Liver (tissue), 9 donors: Measurements from ENCODE around the gene TPCN1. TPM values are rescaled to one million over a fixed set of nuclear protein-coding genes. Genes with fewer than 3 reads are reported as not detected.

ENCODE experiments used
- DNase-seq: peaks from one replicate; pipeline ENCODE4 v3.0.0-alpha.2; 2017; ENCODE audit warnings: low spot score
- H3K27ac ChIP-seq, 2 donors: one replicate each; pipeline ENCODE4 v1.7.0; 2013; ENCODE audit warnings: inconsistent platforms in 2 of 2, low read length in 2 of 2, control low read depth in 1 of 2, low read depth in 1 of 2, mild to moderate bottlenecking in 1 of 2
- H3K27me3 ChIP-seq, 4 donors: one replicate each; pipeline versions ENCODE4 v1.6.1 to v1.7.0; 2013; ENCODE audit warnings: low read length in 3 of 4, inconsistent platforms in 1 of 4, mild to moderate bottlenecking in 1 of 4, moderate library complexity in 1 of 4; ENCODE audit not compliant: control insufficient read depth in 4 of 4, insufficient read depth in 4 of 4
- H3K36me3 ChIP-seq, 4 donors: one replicate each; pipeline versions ENCODE4 v1.6.1 to v1.7.0; 2013; ENCODE audit warnings: low read length in 3 of 4, mild to moderate bottlenecking in 3 of 4, low read depth in 1 of 4, moderate library complexity in 1 of 4; ENCODE audit not compliant: control insufficient read depth in 4 of 4, insufficient read depth in 3 of 4
- H3K4me1 ChIP-seq, 4 donors: one replicate each; pipeline versions ENCODE4 v1.6.1 to v1.7.0; 2013; ENCODE audit warnings: low read length in 3 of 4, mild to moderate bottlenecking in 3 of 4, moderate library complexity in 1 of 4; ENCODE audit not compliant: control insufficient read depth in 4 of 4, insufficient read depth in 4 of 4
- H3K4me3 ChIP-seq, 3 donors: one replicate each; pipeline versions ENCODE4 v1.6.1 to v1.7.0; 2013; ENCODE audit warnings: low read length in 3 of 3, control low read depth in 1 of 3, low read depth in 1 of 3, mild to moderate bottlenecking in 1 of 3
- H3K9ac ChIP-seq, 2 donors: one replicate each; pipeline ENCODE4 v1.7.0; 2013; ENCODE audit warnings: low read length in 2 of 2, mild to moderate bottlenecking in 2 of 2, moderate library complexity in 2 of 2, control low read depth in 1 of 2, low read depth in 1 of 2
- H3K9me3 ChIP-seq, 4 donors: one replicate each; pipeline versions ENCODE4 v1.6.1 to v1.7.0; 2013; ENCODE audit warnings: low read length in 3 of 4; ENCODE audit not compliant: control insufficient read depth in 4 of 4
- EGR1 ChIP-seq, 2 donors: IDR thresholded peaks; 2 replicates each; pipeline ENCODE4 v1.6.1; 2016 to 2018; ENCODE audit warnings: antibody characterized with exemption in 2 of 2, low read depth in 2 of 2
- FOXA1 ChIP-seq: IDR thresholded peaks from 2 replicates; pipeline ENCODE4 v1.6.1; 2016; ENCODE audit warnings: antibody characterized with exemption
- HNF4A ChIP-seq, 2 donors: conservative IDR thresholded peaks; 2 replicates each; pipeline ENCODE4 v1.6.1; 2016; ENCODE audit warnings: antibody characterized with exemption in 2 of 2, mild to moderate bottlenecking in 2 of 2
- JUND ChIP-seq, 2 donors: IDR thresholded peaks; 2 replicates each; pipeline ENCODE4 v1.6.1; 2016; ENCODE audit warnings: antibody characterized with exemption in 2 of 2
- NR2F2 ChIP-seq: IDR thresholded peaks from 2 replicates; pipeline ENCODE4 v1.6.1; 2016; ENCODE audit warnings: antibody characterized with exemption
- RXRA ChIP-seq, 2 donors: IDR thresholded peaks; 2 replicates each; pipeline ENCODE4 v1.6.1; 2017 to 2018; ENCODE audit warnings: antibody characterized with exemption in 2 of 2, mild to moderate bottlenecking in 1 of 2
- SP1 ChIP-seq: IDR thresholded peaks from 2 replicates; pipeline ENCODE4 v1.6.1; 2018; ENCODE audit warnings: antibody characterized with exemption, mild to moderate bottlenecking
- TAF1 ChIP-seq: conservative IDR thresholded peaks from 2 replicates; pipeline ENCODE4 v1.6.1; 2016; ENCODE audit warnings: antibody characterized with exemption, mild to moderate bottlenecking
- YY1 ChIP-seq: IDR thresholded peaks from 2 replicates; pipeline ENCODE4 v1.6.1; 2016; ENCODE audit warnings: antibody characterized with exemption, mild to moderate bottlenecking
- WGBS: extraction: QIAGEN DNeasy Blood & Tissue Kit; methylation state at CpG from one replicate; pipeline ENCODE4 v1.1.7; 2013; 5-methylcytosine and 5-hydroxymethylcytosine counted together
- polyA plus RNA-seq, 2 donors: library from polyadenylated mRNA; stranded (reverse) in 1 of 2; unstranded in 1 of 2; fragments of 200-250 nt in 1 of 2; fragments of >200 nt in 1 of 2; fragmentation: Nextera tagmentation in 1 of 2; extraction: Ambion mirVana in 1 of 2; gene quantifications; one replicate each; pipeline versions ENCODE4 v1.2.1 to v1.2.3, GENCODE V29; 2013 to 2015
- total RNA-seq, 2 donors: library from RNA; depleted of rRNA; stranded (reverse); fragments of >200 nt; gene quantifications; one replicate each; pipeline ENCODE4 v1.2.3, GENCODE V29; 2014
- TF ChIP-seq, protein P1 (sequence below): IDR thresholded peaks from 2 replicates; pipeline ENCODE4 v1.6.1; 2016; ENCODE audit warnings: antibody characterized with exemption, mild to moderate bottlenecking
- TF ChIP-seq, protein P2 (sequence below): IDR thresholded peaks from 2 replicates; pipeline ENCODE4 v1.6.1; 2016; ENCODE audit warnings: antibody characterized with exemption
- TF ChIP-seq, protein P3 (sequence below): IDR thresholded peaks from 2 replicates; pipeline ENCODE4 v1.6.1; 2016; ENCODE audit warnings: antibody characterized with exemption
- TF ChIP-seq, protein P4 (sequence below): IDR thresholded peaks from 2 replicates; pipeline ENCODE4 v1.6.1; 2016; ENCODE audit warnings: antibody characterized with exemption
- TF ChIP-seq, protein P5 (sequence below): fragments of 150-350 bp; IDR thresholded peaks from 2 replicates; pipeline ENCODE4 v1.5.1; 2017; ENCODE audit warnings: improper control_type of control experiment, low read depth, low read length; ENCODE audit not compliant: missing input control
- donor health status: healthy.
- donor health status: healthy.
- donor health status: healthy.
- donor health status: healthy.
- donor health status: healthy.

TPCN1 gene
- total and polyA plus RNA-seq, 4 donors, result 8.6 to 19.2 (median 13.7) TPM

DNA sequence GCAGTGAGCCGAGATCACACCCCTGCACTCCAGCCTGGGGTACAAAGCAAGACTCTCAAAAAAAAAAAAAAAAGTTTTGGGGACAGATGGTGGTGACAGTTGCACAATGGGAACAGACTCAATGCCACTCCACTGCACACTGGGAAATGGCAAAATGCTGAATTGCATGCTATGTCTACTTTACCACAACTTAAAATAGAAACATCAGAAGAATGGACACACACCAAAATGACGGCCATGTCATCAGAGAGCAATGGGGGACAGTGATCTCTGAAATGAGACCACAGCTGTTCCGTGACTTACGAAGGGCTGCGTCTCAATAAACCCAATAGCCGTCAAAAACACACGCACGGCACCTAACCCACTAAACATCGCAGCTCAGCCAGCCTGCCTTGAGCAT lies 49.7 kb upstream of the TPCN1 start:
- WGBS, result 96% methylated on average over 9 of the region's 9 CpGs
- H3K36me3 ChIP-seq, result peaks cover 25 to 67% (median 47%) of the 10 kb centered on the region in 4 donors
- no peak for TF ChIP-seq FOXA1
- no peak for TF ChIP-seq HNF4A (conservative IDR thresholded peaks at IDR 0.05)
- TF ChIP-seq, protein P1, sequence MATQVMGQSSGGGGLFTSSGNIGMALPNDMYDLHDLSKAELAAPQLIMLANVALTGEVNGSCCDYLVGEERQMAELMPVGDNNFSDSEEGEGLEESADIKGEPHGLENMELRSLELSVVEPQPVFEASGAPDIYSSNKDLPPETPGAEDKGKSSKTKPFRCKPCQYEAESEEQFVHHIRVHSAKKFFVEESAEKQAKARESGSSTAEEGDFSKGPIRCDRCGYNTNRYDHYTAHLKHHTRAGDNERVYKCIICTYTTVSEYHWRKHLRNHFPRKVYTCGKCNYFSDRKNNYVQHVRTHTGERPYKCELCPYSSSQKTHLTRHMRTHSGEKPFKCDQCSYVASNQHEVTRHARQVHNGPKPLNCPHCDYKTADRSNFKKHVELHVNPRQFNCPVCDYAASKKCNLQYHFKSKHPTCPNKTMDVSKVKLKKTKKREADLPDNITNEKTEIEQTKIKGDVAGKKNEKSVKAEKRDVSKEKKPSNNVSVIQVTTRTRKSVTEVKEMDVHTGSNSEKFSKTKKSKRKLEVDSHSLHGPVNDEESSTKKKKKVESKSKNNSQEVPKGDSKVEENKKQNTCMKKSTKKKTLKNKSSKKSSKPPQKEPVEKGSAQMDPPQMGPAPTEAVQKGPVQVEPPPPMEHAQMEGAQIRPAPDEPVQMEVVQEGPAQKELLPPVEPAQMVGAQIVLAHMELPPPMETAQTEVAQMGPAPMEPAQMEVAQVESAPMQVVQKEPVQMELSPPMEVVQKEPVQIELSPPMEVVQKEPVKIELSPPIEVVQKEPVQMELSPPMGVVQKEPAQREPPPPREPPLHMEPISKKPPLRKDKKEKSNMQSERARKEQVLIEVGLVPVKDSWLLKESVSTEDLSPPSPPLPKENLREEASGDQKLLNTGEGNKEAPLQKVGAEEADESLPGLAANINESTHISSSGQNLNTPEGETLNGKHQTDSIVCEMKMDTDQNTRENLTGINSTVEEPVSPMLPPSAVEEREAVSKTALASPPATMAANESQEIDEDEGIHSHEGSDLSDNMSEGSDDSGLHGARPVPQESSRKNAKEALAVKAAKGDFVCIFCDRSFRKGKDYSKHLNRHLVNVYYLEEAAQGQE, result no peak
- no peaks in the 10 kb centered on the region for H3K4me1 ChIP-seq
- H3K27ac ChIP-seq, result no peak overlapping the region
- no peaks in the 10 kb centered on the region for H3K27me3 ChIP-seq
- no peak for DNase-seq
- no peaks in the 10 kb centered on the region for H3K9me3 ChIP-seq
- no peak overlapping the region for H3K4me3 ChIP-seq
- H3K9ac ChIP-seq, result no peak overlapping the region

DNA sequence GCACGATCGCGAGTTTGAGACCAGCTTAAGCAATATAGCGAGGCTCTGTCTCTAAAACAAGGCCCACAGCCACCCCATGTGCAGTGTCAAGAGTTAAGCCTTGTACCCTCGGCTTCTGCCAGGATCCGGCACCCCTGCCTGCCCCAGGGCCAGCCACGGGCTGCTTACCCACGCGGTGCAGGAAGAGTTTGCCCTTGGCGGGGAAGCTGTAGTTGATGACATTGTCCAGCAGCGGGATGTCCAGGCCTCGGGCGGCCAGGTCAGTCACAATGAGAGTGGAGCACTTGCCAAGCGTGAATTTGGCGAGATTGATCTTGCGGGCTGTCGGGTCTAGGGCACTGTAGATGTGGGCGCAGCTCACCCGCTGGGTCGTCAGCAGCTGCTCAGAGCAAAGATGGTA lies 49.1 kb upstream of the TPCN1 start:
- TF ChIP-seq FOXA1 (no peak), EGR1 (IDR thresholded peaks at IDR 0.05; ENCODE audit: low read depth in 2 of 2) (no peak), TAF1 (no peak), JUND (IDR thresholded peaks at IDR 0.05) (no peak), RXRA (IDR thresholded peaks at IDR 0.05) (no peak), YY1 (no peak), NR2F2 (no peak), HNF4A (conservative IDR thresholded peaks at IDR 0.05) (no peak), SP1 (no peak)
- TF ChIP-seq, protein P2, sequence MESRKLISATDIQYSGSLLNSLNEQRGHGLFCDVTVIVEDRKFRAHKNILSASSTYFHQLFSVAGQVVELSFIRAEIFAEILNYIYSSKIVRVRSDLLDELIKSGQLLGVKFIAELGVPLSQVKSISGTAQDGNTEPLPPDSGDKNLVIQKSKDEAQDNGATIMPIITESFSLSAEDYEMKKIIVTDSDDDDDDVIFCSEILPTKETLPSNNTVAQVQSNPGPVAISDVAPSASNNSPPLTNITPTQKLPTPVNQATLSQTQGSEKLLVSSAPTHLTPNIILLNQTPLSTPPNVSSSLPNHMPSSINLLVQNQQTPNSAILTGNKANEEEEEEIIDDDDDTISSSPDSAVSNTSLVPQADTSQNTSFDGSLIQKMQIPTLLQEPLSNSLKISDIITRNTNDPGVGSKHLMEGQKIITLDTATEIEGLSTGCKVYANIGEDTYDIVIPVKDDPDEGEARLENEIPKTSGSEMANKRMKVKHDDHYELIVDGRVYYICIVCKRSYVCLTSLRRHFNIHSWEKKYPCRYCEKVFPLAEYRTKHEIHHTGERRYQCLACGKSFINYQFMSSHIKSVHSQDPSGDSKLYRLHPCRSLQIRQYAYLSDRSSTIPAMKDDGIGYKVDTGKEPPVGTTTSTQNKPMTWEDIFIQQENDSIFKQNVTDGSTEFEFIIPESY, result no peak
- TF ChIP-seq, protein P3, sequence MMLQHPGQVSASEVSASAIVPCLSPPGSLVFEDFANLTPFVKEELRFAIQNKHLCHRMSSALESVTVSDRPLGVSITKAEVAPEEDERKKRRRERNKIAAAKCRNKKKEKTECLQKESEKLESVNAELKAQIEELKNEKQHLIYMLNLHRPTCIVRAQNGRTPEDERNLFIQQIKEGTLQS, result no peak
- TF ChIP-seq, protein P1, result no peak
- TF ChIP-seq, protein P4, sequence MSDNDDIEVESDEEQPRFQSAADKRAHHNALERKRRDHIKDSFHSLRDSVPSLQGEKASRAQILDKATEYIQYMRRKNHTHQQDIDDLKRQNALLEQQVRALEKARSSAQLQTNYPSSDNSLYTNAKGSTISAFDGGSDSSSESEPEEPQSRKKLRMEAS, result no peak
- TF ChIP-seq, protein P5, sequence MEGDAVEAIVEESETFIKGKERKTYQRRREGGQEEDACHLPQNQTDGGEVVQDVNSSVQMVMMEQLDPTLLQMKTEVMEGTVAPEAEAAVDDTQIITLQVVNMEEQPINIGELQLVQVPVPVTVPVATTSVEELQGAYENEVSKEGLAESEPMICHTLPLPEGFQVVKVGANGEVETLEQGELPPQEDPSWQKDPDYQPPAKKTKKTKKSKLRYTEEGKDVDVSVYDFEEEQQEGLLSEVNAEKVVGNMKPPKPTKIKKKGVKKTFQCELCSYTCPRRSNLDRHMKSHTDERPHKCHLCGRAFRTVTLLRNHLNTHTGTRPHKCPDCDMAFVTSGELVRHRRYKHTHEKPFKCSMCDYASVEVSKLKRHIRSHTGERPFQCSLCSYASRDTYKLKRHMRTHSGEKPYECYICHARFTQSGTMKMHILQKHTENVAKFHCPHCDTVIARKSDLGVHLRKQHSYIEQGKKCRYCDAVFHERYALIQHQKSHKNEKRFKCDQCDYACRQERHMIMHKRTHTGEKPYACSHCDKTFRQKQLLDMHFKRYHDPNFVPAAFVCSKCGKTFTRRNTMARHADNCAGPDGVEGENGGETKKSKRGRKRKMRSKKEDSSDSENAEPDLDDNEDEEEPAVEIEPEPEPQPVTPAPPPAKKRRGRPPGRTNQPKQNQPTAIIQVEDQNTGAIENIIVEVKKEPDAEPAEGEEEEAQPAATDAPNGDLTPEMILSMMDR, result no peak
- H3K4me1 ChIP-seq, result no peaks in the 10 kb centered on the region
- H3K27me3 ChIP-seq, result no peaks in the 10 kb centered on the region
- H3K27ac ChIP-seq, result no peak overlapping the region
- no peak overlapping the region for H3K4me3 ChIP-seq
- 96% methylated on average over 20 of the region's 20 CpGs for WGBS
- H3K9ac ChIP-seq, result no peak overlapping the region
- DNase-seq, result no peak
- no peaks in the 10 kb centered on the region for H3K9me3 ChIP-seq
- H3K36me3 ChIP-seq, result peaks cover 26 to 67% (median 47%) of the 10 kb centered on the region in 4 donors
